Measurements from ENCODE around the gene LRRFIP2. TPM values are rescaled to one million over a fixed set of nuclear protein-coding genes. Genes with fewer than 3 reads are reported as not detected.
"Not testable (repeated sequence)": the region's sequence is repeated elsewhere in the genome, so short reads cannot be mapped to it uniquely, and the experiment has no call there.

LRRFIP2 gene
- total RNA-seq, 1 experiment from 2014 or later, result 48.7 TPM

DNA sequence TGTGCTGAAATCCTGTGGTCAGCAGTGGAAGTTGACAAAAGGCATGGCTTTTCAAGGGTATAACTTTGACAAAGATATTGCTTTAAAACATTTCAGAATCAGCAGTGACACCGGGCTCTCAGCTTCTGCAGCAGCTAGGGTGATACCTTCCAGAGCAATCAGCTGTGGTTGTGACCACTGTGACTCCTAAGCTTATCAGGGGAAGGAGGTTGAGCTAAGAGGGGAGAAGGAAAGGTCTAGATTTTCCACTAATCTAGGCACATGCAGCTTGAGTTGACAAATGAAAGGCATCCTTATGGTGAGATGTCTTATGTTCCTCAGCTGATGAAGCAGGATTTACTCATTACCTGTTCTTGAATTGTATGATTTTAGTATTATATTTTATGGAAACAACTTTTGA lies 16.3 kb upstream of the LRRFIP2 start:
- no peak for DNase-seq (ENCODE audit: low read depth)

DNA sequence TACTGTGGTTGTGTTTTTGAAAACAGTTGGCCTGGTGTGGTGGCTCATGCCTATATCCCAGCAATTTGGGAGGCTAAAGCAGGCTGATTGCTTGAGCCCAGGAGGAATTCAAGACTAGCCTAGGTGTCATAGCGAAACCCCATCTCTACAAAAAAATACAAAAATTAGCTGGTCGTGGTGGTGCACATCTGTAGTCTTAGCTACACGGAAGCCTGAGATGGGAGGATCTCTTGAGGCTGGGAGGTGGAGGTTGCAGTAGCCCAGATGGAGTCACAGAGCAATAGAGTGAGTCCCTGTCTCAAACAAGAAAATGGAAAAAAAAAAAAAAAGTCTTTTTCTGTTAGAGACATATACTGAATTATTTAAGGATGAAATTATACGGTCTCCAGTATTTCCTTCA lies 14.7 kb upstream of the LRRFIP2 start:
- no peak for DNase-seq (ENCODE audit: low read depth)

DNA sequence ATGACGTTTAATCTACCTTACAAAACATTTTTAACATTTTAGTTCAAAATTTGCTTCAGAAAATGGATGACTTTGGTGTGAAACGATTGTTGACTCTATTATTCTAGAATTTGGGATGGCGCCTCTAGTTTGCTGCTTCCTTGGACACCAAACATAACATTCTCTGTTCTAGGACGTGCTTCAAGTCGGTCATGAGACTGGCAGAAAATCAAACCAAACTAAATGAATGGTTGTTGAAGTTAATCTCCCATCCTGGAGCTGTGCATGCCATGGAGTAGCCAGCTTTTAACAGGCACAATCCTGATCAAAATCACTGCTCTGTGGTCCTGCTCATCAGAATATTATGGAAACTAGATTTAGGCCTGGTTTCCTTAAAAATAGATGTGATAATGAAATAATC lies 9.6 kb upstream of the LRRFIP2 start:
- no peak for DNase-seq (ENCODE audit: low read depth)

DNA sequence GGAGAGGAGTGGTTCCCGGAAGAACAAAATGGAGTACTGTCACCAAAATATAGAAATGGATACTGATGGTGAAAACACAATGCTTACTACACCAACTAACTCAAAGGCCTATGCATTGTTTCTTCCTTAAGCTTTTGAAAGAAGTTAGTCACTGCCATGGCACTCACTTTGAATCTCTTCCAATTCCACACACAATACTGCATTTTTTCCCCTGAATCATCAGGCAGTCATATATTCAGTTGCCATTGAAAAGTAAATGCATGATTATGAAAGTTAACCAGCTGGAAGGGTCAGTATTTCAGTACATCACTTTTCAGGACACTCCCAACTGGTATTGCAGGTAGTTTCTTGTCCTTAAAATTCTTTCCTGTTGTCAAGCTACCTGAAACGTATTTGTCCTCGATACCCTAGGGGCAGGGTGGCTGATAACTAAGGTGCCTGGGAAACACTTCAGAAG lies 9.0 kb upstream of the LRRFIP2 start:
- DNase-seq (ENCODE audit: low read depth), result peak; percentile 96

DNA sequence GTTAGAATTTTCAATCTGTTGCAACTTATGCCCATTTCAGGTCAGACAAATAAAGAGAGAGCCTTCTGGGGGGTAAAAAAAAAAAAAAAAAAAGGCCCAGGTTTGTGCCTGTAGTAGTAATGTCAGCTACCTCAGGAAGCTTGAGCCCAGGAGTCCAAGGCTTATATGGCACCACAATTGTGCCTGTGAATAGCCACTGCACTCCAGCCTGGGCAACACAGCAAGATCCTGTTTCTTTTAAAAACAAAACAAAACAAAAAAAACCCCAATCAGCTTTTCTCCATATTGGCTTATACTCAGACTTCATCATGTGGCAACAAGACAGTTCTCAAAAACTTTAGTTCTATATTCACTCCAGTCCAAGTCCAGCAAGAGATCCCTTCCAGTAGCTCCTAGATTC lies 8.4 kb upstream of the LRRFIP2 start:
- no peak for DNase-seq (ENCODE audit: low read depth)

DNA sequence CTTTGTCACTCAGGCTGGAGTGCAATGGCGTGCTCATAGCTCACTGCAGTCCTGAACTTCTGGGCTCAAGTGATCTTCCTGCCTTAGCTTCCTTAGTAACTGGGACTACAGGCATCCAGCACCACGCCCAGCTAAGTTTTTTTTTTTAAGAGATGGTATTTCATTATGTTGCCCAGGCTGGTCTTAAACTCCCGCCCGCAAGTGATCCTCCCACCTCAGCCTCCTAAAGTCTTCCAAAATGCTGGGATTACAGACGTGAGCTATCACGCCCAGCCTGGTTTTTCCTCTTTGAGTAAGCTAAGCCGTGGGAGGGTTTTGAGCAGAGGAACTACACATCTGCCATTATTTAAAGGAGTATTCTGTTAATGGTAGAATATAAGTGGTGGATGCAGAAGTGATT lies 7.4 kb upstream of the LRRFIP2 start:
- DNase-seq (ENCODE audit: low read depth), result no peak

DNA sequence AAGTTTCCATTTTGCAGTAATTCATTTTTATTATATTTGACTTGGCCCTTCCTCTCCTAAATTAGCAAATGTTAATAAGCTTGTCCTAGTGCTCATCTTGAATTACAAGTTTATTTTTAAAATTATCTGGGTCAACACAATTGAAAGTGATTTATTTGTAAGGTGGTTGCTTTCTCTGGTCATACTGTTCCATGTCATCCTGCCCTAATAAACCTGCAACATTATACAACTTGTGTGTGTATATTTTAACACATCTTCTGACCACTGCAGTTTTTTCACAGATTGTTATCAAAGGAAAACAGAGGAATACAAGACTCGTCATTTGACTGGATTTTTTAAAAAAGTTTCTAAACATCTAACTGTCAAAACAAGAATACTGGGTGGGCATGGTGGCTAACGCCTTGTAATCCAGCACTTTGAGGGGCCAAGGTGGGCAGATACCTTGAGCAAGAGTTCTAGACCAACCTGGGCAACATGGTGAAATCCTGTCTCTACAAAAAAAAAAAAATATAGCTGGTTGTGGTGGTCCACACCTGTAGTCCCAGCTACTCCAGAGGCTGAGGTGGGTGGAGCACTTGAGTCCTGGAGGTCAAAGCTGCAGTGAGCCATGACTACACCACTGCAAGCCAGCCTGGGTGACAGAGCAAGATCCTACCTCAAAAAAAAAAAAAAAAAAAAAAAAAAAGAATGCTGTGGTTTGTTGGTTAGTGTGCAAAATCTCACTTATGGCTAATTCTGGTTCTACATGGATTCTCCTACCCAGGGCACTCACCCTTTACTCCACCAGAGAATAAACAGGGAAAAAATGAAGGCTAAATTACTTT lies 5.0 kb upstream of the LRRFIP2 start:
- DNase-seq (ENCODE audit: low read depth), result no peak

DNA sequence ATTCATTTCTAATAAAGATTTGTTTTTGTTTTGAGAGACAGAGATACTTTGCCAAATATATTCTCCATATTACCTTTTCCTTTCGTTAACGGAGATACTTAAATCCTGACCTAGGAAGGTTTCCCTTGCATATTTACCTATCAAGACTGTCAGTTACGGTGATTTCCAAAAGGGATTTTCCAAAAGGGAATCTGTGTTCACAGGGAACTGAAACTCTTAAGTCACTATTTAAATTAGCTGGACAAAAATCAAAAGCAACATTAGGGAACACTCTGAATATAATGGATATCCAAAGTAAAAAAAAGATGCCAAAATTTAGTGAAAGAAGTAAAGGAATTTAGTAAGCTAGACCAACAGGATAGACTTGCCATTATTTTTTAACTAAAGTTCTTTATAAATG lies 576 bp downstream of the LRRFIP2 start:
- DNase-seq (ENCODE audit: low read depth), result no peak

DNA sequence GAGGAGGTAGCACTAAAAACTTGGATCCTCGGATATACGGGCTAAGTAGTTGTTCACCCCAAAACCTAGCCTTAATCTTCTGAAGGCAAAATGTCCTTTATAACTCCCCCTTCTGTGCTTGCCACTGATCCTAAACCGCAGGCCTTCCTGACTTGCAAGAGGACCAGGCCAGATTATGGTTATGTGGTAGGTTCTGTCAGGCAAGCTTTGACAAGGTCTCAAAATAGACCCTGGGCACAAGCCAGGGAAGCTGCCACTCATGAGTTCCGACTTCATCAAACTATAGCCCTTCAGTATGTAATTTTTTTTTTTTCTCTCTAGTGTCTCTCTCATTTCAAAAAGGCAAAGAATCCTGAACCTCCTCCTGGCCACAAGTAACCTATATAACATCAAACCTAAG lies 3.2 kb downstream of the LRRFIP2 start:
- no peak for DNase-seq (ENCODE audit: low read depth)

DNA sequence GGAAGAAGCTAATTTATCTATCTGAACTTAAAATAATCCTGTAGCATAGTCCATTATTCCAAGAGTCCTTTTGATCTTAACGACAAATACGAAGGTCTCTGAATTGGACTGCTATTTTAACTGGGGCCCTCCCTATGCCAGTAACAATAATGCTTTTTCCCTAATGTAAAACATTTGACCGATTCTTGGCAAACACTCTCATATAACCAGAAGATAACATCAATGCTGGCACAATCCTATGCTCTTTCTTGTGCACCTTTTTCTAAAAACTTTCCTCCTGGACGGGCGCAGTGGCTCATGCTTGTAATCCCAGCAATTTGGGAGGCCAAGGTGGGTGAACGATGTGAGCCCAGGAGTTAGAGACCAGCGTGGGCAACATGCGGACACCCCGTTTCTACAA lies 3.9 kb downstream of the LRRFIP2 start:
- DNase-seq (ENCODE audit: low read depth), result no peak

DNA sequence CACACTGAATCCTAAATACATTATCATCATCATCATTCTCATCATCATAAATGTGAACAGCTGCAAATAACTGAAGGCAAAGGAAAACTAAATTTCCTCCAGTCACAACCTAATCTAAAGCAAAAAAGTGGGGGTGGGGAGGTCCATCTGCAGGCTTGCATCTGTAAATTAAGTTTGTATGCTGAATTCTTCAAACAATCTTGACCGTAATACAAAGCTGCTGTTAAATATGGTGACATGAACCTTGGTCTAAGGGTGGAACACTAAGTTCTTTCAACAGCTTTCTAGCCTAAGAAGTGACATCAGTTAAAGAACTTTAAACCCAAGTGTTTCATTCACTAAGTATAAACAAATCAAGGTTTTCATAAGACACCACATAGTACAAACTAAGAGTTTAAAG lies 4.3 kb downstream of the LRRFIP2 start:
- no peak for DNase-seq (ENCODE audit: low read depth)

DNA sequence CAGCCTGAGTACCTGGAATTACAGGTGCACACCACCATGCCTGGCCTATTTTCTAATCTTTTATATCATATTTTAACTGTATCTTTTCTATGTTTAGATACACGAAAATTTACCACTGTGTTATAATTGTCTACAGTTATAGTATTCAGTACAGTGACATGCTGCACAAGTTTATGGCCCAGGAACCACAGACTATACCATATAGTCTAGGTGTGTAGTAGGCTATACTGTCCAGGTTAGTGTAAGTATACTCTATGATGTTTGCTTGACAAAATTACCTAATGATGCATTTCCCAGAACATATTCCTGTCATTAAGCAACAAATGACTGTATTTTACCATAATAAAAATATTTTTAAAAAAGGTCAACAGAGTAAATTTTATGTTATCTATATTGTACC lies 5.5 kb downstream of the LRRFIP2 start:
- no peak for DNase-seq (ENCODE audit: low read depth)

DNA sequence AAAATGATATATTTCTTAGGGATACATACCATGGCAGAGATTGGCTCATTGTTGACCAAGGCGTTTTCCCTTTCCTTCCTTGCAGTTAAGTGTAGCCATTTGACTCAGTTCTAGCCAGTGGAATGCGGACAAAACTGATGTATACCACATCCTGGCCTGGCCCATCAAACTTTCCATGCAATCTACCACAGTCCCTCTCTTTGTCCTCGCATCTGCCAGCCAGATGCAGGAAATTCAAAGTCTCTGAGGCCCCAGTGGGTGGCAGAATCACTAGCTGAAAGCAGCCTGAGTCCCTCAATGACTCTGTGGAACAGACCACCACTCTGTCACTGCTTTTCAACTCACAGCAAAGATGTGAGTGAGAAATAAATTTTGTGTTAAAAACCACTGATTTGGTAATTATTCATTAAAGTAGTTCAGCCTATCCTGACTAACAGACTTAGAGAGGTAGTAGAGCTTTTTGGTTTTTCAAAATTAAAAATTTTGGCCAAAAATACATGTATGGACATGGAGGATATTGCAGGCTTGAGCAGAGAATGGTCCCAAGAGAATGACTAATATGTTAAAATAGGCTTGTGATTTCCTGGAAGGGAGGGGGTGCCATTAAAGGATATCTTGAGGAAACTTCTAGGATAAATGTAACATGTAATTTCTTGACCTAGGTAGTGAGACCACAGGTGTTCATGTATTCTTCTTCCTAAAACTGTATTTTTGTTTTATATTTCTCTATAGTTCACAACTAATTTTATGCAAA lies 10.9 kb downstream of the LRRFIP2 start:
- DNase-seq (ENCODE audit: low read depth), result peak; percentile 94

DNA sequence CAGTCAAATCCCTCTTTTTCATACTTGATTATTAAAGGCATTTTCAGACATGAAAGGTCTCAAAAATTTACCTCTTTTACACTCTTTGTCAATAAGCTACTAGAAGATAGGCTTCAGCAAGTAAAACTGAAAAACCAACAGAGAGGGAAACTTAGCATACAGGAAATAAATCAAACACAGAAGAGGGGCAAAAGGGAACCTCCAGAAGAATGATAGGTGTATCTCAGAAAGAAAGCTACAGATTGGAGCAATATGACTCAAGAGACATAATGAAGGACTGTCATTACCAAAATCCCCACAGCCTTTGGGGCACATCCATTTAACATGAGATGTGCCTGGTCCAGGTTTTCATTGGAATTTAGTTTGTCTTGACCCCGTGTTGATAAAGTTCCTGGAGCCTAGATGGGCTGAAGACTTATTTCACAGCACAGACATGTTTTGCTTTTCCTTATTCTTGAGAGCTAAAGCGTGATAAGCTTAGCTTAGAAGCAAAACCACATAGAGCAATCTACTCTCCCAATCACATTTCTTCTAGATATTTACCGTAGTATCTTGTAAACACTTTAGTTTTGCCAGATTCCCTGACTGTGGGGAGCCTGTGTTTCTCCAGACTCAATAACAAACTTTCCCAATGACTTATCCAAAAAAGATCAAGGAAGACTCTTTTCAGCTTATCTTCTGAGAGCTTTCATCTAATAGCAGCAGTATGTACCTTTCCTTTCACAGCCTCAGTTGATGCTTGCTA lies 11.7 kb downstream of the LRRFIP2 start:
- DNase-seq (ENCODE audit: low read depth), result no peak

DNA sequence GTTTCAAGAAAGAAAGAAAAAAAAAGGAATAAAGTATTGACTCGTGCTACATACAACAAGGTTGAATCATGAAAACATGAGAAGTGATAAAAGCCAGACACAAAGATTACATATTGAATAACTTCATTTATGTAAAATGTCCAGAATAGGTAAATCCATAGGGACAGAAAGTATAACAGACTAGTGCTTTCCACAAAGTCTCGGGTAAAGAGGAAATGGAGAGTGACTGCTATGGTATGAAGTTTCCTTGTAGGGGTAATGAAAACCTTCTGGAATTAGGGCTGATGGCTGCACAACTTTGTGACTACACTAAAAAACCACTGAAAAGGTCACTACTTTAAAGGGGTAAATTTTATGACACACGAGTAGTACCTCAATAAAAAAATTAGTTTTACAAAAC lies 13.0 kb downstream of the LRRFIP2 start:
- no peak for DNase-seq (ENCODE audit: low read depth)

DNA sequence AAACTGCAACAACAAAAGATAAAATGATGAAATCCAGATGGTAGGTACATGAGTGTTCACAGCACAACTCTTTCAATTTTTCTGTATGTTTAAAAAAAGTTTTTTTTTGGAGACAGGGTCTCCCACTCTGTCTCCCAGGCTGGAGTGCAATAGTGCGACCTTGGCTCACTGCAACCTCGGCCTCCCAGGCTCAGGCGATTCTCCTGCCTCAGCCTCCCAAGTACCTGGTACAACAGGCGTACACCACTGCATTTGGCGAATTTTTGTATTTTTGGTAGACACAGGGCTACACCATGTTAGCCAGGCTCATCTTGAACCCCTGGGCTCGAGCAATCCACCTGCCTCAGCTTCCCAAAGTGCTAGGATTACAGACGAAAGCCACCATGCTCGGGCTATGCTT lies 18.6 kb downstream of the LRRFIP2 start:
- no peak for DNase-seq (ENCODE audit: low read depth)

DNA sequence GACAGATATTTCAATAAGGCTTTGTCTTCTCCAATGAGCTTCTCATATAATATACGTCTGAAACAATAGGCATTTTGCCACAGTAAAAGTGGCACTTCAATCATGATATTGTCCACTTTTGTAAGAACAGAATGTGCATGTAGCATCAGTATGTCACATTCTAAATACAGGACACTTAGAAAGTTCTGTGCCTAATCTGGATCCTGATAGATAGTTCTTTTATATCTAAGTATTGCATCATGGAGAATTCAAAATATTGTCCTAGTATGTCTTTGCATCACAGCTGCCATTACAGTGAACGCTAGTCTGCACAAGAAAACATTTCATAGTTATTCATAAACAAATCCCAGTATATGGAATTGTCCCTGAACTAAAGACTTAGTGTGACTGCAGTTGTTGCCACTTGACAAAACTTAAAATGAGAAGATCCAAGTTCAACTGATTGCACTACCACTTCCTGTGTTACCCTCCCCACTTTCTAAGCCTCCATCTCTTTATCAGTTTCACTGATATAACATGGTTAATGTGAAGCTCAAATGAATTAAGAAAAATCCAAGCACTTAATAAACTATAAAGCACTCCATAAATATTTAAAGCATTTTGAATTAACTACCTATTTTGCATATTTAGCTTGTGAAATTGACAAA lies 19.6 kb downstream of the LRRFIP2 start:
- no peak for DNase-seq (ENCODE audit: low read depth)

DNA sequence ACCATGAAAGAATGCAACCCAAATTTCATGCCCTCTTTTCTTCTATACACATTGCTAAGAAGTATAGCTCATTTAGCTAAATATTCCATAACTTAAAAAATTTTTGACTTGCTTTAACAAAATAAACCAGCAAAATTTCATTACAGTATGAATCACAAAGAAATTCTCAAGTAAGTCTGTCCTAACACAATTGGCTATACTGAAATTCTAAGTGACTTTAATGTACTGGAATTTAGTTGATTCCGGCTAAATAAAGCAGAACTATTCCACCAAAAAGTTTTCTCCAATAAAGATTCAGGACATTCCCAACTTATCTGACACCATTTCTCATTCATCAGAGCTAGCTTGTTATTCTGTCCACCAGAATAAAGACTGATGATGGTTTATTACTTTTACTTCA lies 23.8 kb downstream of the LRRFIP2 start:
- DNase-seq (ENCODE audit: low read depth), result no peak

DNA sequence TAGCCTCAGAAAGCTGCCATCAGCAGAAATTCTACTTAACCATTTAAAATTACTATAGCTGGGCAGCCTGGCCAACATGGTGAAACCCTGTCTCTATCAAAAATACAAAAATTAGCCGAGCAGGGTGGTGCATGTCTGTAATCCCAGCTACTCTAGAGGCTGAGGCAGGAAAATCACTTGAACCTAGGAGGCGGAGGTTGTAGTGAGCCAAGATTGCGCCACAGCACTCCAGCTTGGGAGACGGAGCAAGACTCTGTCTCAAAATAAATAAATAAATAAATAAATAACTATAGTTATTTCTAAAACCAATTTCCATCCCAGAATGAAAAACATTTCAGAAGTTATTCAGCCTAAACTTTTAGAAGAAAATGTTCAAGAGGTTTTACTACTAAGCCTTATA lies 25.1 kb downstream of the LRRFIP2 start:
- DNase-seq (ENCODE audit: low read depth), result no peak

DNA sequence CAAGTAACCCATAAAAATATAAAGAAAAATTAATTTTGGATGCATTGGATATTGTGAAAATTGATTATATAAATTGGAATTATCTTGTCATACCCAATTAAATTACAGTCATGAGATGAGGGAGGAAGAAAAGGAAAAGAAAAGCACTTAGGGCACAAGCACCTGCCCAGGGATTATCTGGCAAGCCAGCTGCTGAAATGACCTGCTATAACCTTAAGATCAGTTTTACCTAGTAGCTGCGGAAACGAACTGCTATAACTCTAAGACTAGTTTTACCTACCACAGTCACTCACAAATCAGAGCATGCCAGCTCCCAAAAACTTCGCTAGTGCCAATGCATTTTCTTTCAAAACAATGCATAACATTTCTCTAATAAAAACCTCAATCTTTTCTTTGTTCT lies 26.2 kb downstream of the LRRFIP2 start:
- no peak for DNase-seq (ENCODE audit: low read depth)

DNA sequence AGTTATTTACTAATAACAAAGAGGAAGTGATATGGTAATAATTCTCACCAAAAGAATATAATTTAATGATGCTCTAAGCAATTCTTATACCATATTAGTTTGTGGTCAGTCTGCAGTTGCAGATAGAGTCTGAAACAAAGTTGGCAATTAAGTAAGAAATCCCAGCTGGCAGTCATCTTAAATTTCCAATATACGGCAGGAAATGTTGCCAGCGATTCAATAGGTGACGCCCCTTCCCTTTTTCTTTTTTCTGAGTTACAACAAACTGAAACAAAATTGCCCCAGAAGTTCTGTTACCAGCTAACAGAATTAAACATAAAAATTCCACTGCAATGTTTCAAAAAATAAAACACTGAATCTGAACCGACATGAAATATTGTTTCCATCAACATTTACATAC lies 26.7 kb downstream of the LRRFIP2 start:
- DNase-seq (ENCODE audit: low read depth), result no peak

DNA sequence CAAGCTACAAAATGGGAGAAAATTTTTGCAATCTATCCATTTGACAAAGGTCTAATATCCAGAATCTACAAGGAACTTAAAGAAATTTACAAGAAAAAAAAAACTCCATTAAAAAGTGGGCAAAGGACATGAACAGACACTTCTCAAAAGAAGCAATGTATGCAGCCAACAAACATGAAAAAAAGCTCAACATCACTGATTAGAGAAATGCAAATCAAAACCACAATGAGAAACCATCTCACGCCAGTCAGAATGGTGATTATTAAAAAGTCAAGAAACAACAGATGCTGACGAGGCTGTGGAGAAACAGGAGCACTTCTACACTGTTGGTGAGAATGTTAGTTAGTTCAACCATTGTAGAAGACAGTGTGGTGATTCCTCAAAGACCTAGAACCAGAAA lies 27.5 kb downstream of the LRRFIP2 start:
- not testable (repeated sequence) for DNase-seq (ENCODE audit: low read depth)

Measured in HT1080 (cell line).